Ovary (tissue), 3 donors: ENCODE measurements around the gene ZNF391.

Experiments used
- POLR2A ChIP-seq: fragments of 450-650 bp; IDR thresholded peaks from one replicate; pipeline ENCODE4 v1.6.1; 2017; ENCODE audit warnings: antibody characterized with exemption, mild to moderate bottlenecking, moderate library complexity
- TF ChIP-seq, protein P1 (sequence below), 3 donors: fragments of 450-650 bp in 2 of 3; fragments of 200-600 bp in 1 of 3; IDR thresholded peaks; one replicate each; pipeline versions ENCODE4 v1.5.1 to v1.8.0; 2016 to 2022; ENCODE audit warnings: antibody characterized with exemption in 3 of 3, mild to moderate bottlenecking in 1 of 3
- donor health status: DM: no; HTN: no; CAD: no.

DNA sequence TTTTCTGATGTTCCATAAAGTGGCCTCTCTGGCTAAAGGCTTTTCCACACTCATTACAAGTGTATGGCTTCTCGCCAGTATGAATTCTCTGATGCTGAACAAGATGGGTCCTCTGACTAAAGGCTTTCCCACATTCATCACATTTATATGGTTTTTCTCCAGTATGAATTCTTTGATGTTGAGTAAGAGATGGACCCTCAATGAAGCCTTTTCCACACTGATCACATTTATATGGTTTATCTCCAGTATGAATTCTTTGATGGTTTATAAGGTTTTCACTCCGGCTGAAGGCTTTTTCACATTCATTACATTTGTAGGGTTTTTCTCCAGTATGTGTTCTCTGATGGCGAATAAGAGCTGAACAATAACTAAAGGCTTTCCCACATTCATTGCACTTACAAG is 63.9 kb downstream of the ZNF391 start:
- TF ChIP-seq, protein P1, sequence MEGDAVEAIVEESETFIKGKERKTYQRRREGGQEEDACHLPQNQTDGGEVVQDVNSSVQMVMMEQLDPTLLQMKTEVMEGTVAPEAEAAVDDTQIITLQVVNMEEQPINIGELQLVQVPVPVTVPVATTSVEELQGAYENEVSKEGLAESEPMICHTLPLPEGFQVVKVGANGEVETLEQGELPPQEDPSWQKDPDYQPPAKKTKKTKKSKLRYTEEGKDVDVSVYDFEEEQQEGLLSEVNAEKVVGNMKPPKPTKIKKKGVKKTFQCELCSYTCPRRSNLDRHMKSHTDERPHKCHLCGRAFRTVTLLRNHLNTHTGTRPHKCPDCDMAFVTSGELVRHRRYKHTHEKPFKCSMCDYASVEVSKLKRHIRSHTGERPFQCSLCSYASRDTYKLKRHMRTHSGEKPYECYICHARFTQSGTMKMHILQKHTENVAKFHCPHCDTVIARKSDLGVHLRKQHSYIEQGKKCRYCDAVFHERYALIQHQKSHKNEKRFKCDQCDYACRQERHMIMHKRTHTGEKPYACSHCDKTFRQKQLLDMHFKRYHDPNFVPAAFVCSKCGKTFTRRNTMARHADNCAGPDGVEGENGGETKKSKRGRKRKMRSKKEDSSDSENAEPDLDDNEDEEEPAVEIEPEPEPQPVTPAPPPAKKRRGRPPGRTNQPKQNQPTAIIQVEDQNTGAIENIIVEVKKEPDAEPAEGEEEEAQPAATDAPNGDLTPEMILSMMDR (IDR thresholded peaks at IDR 0.05), result no peak
- no peak for TF ChIP-seq POLR2A
